Fibroblast of mammary gland (primary cell): Measurements from ENCODE around the gene ADAM19.
"Not testable (repeated sequence)": the region's sequence is repeated elsewhere in the genome, so short reads cannot be mapped to it uniquely, and the experiment has no call there.

Experiments used
- DNase-seq: peaks from one replicate; pipeline ENCODE4 v3.0.0-alpha.2; 2010; ENCODE audit warnings: low read depth
- H3K4me3 ChIP-seq: 2 replicates; pipeline ENCODE4 v1.5.1; 2011; ENCODE audit warnings: low read depth, mild to moderate bottlenecking, low read length, moderate library complexity; ENCODE audit not compliant: control insufficient read depth
- TF ChIP-seq, protein P1 (sequence below): conservative IDR thresholded peaks from 2 replicates; pipeline ENCODE4 v1.5.1; 2011; ENCODE audit warnings: low read depth, low read length, inconsistent platforms; ENCODE audit not compliant: control insufficient read depth, insufficient read depth

ADAM19 gene

DNA sequence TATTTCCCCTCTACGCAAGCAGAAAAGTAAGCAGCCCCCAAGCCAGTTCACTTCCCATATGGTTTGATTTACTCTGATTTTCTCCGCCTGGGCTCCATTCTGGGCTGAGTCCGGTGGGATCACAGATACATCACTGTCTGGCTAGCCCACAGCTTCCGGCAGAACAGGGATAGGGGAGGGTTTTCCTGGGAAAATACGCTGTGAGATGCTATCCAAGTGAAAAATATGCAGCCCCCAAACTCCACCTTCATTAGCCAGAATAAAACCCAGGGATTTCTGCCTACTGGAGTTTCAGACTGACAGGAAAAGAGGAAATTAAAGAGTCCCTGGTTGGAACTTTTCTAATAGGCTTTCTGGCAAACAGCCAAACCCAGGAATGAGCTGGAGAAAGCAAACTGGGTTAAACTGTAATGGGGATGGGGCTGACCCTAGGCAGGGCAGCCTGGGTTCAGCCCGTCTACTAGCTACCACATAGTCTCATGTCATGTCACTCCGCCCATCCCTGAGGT, 132.5 kb downstream of the ADAM19 start:
- TF ChIP-seq, protein P1, sequence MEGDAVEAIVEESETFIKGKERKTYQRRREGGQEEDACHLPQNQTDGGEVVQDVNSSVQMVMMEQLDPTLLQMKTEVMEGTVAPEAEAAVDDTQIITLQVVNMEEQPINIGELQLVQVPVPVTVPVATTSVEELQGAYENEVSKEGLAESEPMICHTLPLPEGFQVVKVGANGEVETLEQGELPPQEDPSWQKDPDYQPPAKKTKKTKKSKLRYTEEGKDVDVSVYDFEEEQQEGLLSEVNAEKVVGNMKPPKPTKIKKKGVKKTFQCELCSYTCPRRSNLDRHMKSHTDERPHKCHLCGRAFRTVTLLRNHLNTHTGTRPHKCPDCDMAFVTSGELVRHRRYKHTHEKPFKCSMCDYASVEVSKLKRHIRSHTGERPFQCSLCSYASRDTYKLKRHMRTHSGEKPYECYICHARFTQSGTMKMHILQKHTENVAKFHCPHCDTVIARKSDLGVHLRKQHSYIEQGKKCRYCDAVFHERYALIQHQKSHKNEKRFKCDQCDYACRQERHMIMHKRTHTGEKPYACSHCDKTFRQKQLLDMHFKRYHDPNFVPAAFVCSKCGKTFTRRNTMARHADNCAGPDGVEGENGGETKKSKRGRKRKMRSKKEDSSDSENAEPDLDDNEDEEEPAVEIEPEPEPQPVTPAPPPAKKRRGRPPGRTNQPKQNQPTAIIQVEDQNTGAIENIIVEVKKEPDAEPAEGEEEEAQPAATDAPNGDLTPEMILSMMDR = no peak
- DNase-seq = peak; percentile 54
- H3K4me3 ChIP-seq = no peak overlapping the region

DNA sequence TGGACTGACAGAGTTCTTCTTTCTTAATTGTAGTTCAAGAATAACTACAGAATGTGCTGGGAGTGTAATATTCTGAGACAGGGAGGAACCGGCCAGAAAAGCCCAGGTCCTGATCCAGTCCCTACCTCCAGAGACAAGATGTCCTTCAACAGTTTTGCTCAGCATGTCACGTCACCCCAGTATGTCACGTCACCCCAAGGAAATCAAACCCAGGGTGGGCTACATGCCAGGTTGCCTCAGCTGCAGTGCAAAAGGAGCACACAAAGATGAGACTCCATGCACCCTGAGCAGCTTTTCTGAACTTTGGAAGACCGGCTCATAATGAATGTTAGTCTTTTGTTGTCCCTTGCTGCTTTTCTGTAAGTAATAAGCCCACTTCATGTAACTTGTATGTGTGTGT, 141.5 kb downstream of the ADAM19 start:
- DNase-seq = no peak
- H3K4me3 ChIP-seq = no peak overlapping the region
- TF ChIP-seq, protein P1 = no peak

DNA sequence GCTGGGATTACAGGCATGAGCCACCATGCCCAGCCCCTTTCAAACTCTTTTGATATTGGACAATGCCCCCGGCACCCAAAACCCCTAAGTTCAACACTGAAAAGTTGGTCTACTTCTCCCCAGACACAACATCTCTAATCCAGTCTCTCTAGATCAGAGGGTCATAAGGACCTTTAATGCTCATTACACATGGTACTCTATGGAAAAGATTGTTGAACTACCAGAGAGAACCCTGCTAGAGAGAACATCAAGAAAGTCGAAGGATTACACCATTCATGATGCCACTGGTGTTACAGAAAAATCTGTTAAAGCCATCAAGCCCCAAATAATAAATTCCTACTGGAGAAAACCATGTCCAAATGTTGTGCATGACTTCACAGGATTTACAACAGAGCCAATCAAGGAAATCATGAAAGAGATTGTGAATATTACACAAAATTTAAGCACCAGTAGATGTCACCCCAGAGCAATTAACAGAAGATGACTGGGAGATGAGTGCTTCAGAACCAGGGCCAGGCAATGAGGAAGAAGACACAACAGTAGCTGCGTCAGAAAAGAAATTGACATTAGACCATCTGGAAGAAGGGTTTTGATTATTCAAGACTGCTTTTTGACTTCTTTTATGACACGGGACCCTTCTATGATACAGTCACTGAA, 143.9 kb downstream of the ADAM19 start:
- TF ChIP-seq, protein P1 = peak; percentile 55
- no peak overlapping the region for H3K4me3 ChIP-seq
- peak; percentile 73 for DNase-seq

DNA sequence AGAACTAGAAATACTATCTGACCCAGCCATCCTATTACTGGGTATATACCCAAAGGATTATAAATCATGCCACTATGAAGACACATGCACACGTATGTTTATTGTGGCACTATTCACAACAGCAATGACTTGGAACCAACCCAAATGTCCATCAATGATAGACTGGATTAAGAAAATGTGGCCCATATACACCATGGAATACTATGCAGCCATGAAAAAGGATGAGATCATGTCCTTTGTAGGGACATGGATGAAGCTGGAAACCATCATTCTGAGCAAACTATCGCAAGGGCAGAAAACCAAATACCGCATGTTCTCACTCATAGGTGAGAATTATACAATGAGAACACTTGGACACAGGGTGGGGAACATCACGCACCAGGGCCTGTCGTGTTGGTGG, 145.7 kb downstream of the ADAM19 start:
- not testable (repeated sequence) for H3K4me3 ChIP-seq, DNase-seq
